Measurements from ENCODE around the gene ATP6V1F.

The ATP6V1F gene

DNA sequence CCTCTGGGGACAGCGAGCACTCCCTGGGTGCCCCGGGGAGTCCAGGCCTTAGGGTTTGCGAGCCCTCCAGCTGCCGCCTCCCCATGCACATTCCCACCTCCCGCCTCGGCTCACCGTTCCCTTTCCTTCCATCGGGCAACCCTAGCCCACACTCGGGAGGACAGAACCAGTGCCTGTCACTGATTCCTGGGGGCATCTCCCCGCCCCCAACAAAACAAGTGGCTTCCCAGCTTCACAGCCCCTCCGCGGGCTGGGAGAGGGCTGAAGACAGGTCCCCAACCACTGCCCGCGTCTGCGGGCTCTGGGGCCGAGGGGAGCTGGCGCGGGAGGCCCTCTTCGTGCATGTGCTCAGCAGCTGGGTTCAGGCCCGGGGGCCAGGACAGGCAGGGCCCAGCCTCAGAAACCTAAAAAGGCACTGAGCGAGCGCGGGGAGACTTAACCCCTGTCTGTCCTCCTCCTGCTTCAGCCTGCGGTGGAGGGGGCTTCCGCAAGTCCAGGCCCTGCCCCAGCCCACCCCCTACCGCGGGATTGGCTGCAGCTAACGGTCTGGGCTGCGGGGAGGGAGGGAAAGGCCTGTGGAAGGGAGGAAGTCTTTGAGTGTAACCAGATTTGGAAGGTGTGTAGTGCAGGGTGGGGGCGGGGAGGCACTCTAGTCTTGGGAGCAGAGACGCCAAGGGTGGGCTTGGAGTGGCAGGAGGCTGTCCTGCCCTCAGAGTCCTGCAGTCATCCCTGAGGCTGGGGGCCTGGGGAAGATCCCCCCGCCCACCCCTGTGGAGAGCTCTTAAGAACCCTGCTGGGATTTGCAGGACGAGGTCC, 31.3 kb upstream of the ATP6V1F start:
- POLR2A ChIA-PET: interaction anchor here (0.6 to 3.0 kb wide), 10 partner anchors 9 to 376 kb away, joined by 3 to 32 read pairs (median 4); partner anchors contain the start of genes ATP6V1F, CALU and HILPDA
- peak; percentile 69 for DNase-seq (ENCODE audit: extremely low spot score)
- peak; percentile 82 for TF ChIP-seq L3MBTL2 (conservative IDR thresholded peaks at IDR 0.05)
- no peak for TF ChIP-seq ARNT (IDR thresholded peaks at IDR 0.05)
- TF ChIP-seq FOXK2 (IDR thresholded peaks at IDR 0.05): no peak
- CTCF ChIA-PET: interaction anchor here (0.5 to 3.2 kb wide), 3 partner anchors 10 to 807 kb away, joined by 3 to 15 read pairs (median 3); no protein-coding TSS in a partner anchor

DNA sequence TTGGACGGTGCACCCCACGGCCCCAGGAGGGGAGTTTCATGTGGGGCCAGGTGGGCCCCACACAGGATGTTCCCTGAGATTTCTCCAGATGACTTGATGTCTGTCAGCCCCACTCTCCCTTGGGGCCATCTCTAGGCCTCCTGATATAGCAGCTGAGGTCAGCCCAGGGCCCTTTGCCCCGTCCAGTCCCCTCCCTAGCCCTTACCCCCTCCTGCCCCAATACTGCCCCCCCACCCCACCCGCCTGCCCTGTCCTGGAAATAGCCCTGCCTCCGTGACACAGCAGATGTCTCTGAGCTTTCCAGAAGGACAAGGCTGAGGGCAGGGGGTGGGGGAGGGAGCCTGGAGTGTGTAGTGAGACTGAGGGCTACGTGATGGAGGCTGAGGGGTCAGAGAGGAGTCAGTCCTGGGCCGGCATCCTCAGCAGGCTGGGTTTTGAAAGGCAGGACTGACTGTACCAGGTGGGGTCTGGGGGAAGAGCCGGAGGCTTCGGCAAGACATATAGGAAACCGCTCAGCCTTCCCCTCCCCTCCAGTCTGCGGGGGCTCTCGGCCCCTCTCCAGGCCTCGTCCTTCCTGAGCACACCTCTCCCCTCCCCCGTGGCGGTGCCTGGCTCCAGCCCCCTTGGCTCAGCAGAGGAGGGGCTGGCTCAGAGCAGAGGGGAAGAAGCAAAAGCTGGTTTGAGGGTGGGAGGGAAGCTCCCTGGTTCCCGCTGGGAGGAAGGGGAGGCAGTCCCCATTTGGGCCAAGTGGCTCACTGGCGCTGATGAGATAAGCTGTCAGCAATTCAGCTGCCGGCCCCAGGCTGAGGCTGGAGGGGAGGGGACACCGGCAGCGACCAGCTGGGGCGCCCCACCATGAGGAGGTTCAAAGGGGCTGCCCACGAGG, 30.4 kb upstream of the ATP6V1F start:
- no peak for DNase-seq (ENCODE audit: extremely low spot score)
- POLR2A ChIA-PET: interaction anchor here (0.5 to 3.0 kb wide), 11 partner anchors 8 to 1338 kb away, joined by 3 to 32 read pairs (median 3); partner anchors contain the start of genes ATP6V1F, CALU, CCDC136 and HILPDA
- CTCF ChIA-PET: interaction anchor here (0.6 to 3.2 kb wide), 3 partner anchors 9 to 28 kb away, joined by 3 to 15 read pairs (median 3); no protein-coding TSS in a partner anchor
- no peak for TF ChIP-seq FOXK2 (IDR thresholded peaks at IDR 0.05)
- no peak for TF ChIP-seq SUZ12 (IDR thresholded peaks at IDR 0.05)
- TF ChIP-seq FOXA1 (IDR thresholded peaks at IDR 0.05): no peak
- no peak for TF ChIP-seq L3MBTL2 (conservative IDR thresholded peaks at IDR 0.05)
- TF ChIP-seq SP1 (IDR thresholded peaks at IDR 0.05): no peak
- TF ChIP-seq CTBP1 (IDR thresholded peaks at IDR 0.05; ENCODE audit: borderline replicate concordance): no peak
- TF ChIP-seq FOXM1 (IDR thresholded peaks at IDR 0.05; ENCODE audit: borderline replicate concordance): no peak
- TF ChIP-seq BHLHE40 (IDR thresholded peaks at IDR 0.05; ENCODE audit: borderline replicate concordance): no peak

DNA sequence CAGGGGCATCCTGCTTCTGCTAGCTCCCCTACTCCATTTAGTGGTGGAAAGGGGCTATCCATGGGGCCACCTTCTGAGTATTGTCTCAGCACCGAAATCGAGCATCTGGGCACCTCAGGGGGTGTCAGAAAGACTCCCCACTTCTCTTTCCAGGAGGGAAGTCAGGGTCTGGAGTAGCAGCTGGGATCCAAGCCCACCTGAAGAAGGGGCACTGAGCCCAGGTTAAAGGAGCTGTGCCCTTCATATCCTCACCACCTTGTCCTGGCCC, 29.8 kb upstream of the ATP6V1F start:
- no peak for DNase-seq (ENCODE audit: extremely low spot score)
- ChIA-PET CTCF (interaction anchor here (0.9 to 3.2 kb wide), 2 partner anchors 9 to 27 kb away, joined by 3 to 15 read pairs; no protein-coding TSS in a partner anchor), POLR2A (interaction anchor here (0.5 to 3.0 kb wide), 7 partner anchors 9 to 1337 kb away, joined by 3 to 32 read pairs (median 3); partner anchors contain the start of genes ATP6V1F and CCDC136)
- TF ChIP-seq L3MBTL2 (conservative IDR thresholded peaks at IDR 0.05) (no peak), CTBP1 (IDR thresholded peaks at IDR 0.05; ENCODE audit: borderline replicate concordance) (no peak), ARNT (IDR thresholded peaks at IDR 0.05) (no peak), SP1 (IDR thresholded peaks at IDR 0.05) (no peak), NFRKB (IDR thresholded peaks at IDR 0.05) (no peak), SUZ12 (IDR thresholded peaks at IDR 0.05) (no peak), FOXA1 (IDR thresholded peaks at IDR 0.05) (no peak), TARDBP (IDR thresholded peaks at IDR 0.05) (no peak), HDGF (IDR thresholded peaks at IDR 0.05; ENCODE audit: borderline replicate concordance) (no peak), FOXK2 (IDR thresholded peaks at IDR 0.05) (no peak), LEF1 (IDR thresholded peaks at IDR 0.05; ENCODE audit: borderline replicate concordance) (no peak), ZNF384 (IDR thresholded peaks at IDR 0.05) (no peak), FOXM1 (IDR thresholded peaks at IDR 0.05; ENCODE audit: borderline replicate concordance) (no peak), ELF4 (IDR thresholded peaks at IDR 0.05) (no peak)
- TF ChIP-seq, protein P1, sequence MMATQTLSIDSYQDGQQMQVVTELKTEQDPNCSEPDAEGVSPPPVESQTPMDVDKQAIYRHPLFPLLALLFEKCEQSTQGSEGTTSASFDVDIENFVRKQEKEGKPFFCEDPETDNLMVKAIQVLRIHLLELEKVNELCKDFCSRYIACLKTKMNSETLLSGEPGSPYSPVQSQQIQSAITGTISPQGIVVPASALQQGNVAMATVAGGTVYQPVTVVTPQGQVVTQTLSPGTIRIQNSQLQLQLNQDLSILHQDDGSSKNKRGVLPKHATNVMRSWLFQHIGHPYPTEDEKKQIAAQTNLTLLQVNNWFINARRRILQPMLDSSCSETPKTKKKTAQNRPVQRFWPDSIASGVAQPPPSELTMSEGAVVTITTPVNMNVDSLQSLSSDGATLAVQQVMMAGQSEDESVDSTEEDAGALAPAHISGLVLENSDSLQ (IDR thresholded peaks at IDR 0.05): no peak

DNA sequence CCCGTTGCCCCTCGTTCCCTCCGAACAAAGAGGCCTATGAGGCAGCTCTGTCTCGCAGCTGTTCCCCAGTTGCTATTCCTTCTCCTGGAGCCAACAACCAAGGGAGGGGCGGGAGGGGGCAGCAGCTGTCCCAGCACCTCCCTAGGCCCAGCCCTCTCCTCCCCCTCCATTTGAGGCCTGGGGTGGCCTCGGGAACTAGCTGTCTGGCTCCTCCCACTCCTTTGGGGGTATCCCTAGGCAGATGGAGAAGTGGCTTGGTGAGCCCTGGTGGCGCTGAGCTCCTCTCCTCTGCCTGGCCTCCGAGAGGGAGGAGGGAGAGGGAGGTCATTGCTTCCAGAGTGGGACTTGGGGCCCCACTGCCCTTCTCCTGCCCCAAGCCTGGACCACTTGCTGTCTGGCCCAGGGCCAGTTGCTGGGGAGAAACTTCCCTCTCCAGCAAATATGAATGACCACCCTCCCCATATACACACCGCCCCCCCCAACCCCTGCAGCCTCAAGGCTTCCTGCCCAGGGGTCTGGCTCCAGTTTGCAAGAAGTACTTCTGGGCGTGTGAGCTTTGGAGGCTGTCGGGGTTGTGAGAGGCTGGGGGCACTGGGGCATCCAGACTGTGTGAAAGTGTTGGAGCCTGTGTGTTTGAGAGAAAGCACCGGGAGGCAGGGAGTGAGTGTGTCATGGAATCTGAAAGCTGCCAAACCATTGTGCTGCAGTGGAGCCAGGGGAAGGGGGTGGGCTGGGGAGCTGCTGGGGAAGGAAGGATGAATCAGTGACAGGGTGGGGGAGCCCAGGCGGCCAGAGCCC, 29.3 kb upstream of the ATP6V1F start:
- POLR2A ChIA-PET: interaction anchor here (0.6 to 3.0 kb wide), 6 partner anchors 10 to 93 kb away, joined by 3 to 32 read pairs (median 4); partner anchors contain the start of genes ATP6V1F and CCDC136
- CTCF ChIA-PET: interaction anchor here (0.9 to 3.2 kb wide), 2 partner anchors 8 to 27 kb away, joined by 3 to 15 read pairs; no protein-coding TSS in a partner anchor
- TF ChIP-seq ELF4 (IDR thresholded peaks at IDR 0.05): no peak
- no peak for TF ChIP-seq HDGF (IDR thresholded peaks at IDR 0.05; ENCODE audit: borderline replicate concordance)
- TF ChIP-seq LEF1 (IDR thresholded peaks at IDR 0.05; ENCODE audit: borderline replicate concordance): no peak
- TF ChIP-seq ARNT (IDR thresholded peaks at IDR 0.05): no peak
- TF ChIP-seq FOXA1 (IDR thresholded peaks at IDR 0.05): no peak
- TF ChIP-seq CTBP1 (IDR thresholded peaks at IDR 0.05; ENCODE audit: borderline replicate concordance): no peak
- TF ChIP-seq, protein P1 (IDR thresholded peaks at IDR 0.05): no peak
- TF ChIP-seq NFRKB (IDR thresholded peaks at IDR 0.05): no peak
- no peak for TF ChIP-seq ZNF384 (IDR thresholded peaks at IDR 0.05)
- TF ChIP-seq FOXM1 (IDR thresholded peaks at IDR 0.05; ENCODE audit: borderline replicate concordance): no peak
- TF ChIP-seq SP1 (IDR thresholded peaks at IDR 0.05): no peak
- TF ChIP-seq L3MBTL2 (conservative IDR thresholded peaks at IDR 0.05): no peak
- TF ChIP-seq FOXK2 (IDR thresholded peaks at IDR 0.05): no peak
- TF ChIP-seq TARDBP (IDR thresholded peaks at IDR 0.05): no peak
- DNase-seq (ENCODE audit: extremely low spot score): no peak

DNA sequence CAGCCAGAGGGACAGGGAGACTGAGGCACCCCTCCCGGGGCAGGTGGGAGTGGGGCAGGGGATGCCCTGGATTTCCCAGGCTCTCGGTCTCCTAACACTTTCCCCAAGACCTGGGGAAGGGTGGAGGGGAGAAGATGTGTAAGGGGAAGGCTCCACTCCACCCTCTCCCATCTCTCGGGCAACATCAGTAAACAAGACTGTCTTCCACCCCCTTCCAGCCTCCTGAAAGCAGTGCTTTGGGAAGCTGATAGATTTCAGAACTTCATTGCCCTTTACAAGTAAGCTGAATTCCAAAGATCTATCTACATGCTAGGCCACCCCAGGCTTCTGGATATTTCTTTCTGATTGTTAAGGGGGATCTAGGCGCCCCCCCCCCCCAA, 28.7 kb upstream of the ATP6V1F start:
- no peak for TF ChIP-seq BHLHE40 (IDR thresholded peaks at IDR 0.05; ENCODE audit: borderline replicate concordance)
- no peak for TF ChIP-seq FOXA1 (IDR thresholded peaks at IDR 0.05)
- no peak for TF ChIP-seq FOXM1 (IDR thresholded peaks at IDR 0.05; ENCODE audit: borderline replicate concordance)
- no peak for TF ChIP-seq SP1 (IDR thresholded peaks at IDR 0.05)
- TF ChIP-seq FOXK2 (IDR thresholded peaks at IDR 0.05): no peak
- TF ChIP-seq L3MBTL2 (conservative IDR thresholded peaks at IDR 0.05): no peak
- no peak for TF ChIP-seq ZNF384 (IDR thresholded peaks at IDR 0.05)
- TF ChIP-seq ARNT (IDR thresholded peaks at IDR 0.05): no peak
- no peak for TF ChIP-seq ELF4 (IDR thresholded peaks at IDR 0.05)
- TF ChIP-seq SUZ12 (IDR thresholded peaks at IDR 0.05): no peak
- no peak for TF ChIP-seq HDGF (IDR thresholded peaks at IDR 0.05; ENCODE audit: borderline replicate concordance)
- no peak for TF ChIP-seq NFRKB (IDR thresholded peaks at IDR 0.05)
- TF ChIP-seq, protein P1 (IDR thresholded peaks at IDR 0.05): no peak
- no peak for TF ChIP-seq CTBP1 (IDR thresholded peaks at IDR 0.05; ENCODE audit: borderline replicate concordance)
- TF ChIP-seq TARDBP (IDR thresholded peaks at IDR 0.05): no peak
- TF ChIP-seq LEF1 (IDR thresholded peaks at IDR 0.05; ENCODE audit: borderline replicate concordance): no peak
- ChIA-PET POLR2A (no interaction called here), CTCF (interaction anchor here (3.2 kb wide), 1 partner anchor 8 kb away, joined by 15 read pairs; no protein-coding TSS in a partner anchor)
- no peak for DNase-seq (ENCODE audit: extremely low spot score)
